ENCODE results near the gene DEFB121.

The DEFB121 gene

DNA sequence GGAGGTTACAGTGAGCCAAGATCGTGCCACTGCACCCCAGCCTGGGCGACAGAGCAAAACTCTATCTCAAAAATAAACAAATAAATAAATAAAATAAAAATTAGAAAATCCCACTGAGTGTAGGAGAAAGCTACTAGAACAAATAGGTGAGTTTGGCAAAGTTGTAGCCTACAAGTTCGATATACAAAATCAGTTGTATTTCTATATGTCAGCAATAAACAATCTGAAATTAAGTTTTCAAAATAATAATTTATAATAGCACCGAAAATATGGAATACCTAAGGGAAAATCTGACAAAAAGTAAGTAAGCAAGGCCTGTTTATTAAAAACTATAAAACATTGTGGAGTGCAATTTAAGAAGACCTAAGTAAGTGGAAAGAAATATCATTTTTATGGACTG is 42.7 kb downstream of the DEFB121 start:
- no peak for DNase-seq (ENCODE audit: low read depth)

DNA sequence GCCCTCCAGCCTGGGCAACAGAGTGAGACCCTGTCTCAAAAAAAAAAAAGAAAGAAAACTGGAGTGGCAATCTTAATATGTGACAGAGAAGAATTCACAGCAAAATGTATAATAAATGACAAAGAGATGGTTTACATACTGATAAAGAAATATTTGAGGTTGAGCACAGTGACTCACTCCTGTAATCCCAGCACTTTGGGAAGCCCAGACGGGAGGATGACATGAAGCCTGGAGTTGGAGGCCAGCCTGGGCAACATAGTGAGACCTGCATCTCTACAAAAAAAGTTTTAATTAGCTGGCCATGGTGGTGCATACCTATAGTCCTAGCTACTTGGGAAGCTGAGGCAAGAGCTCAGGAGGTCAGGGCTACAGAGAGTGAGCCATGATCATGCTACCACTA is 50.0 kb downstream of the DEFB121 start:
- no peak for DNase-seq (ENCODE audit: low read depth)

Data from fibroblast of gingiva (primary cell).